Keratinocyte (primary cell): ENCODE measurements around the gene ZNF891.

Experiments
- EZH2 ChIP-seq: IDR thresholded peaks from one replicate; pipeline ENCODE4 v1.6.1; 2012; ENCODE audit warnings: inconsistent platforms, mild to moderate bottlenecking, low read length, moderate library complexity
- TF ChIP-seq, protein P1 (sequence below), 3 experiments: IDR thresholded peaks in 1 of 3; conservative IDR thresholded peaks in 1 of 3; optimal IDR thresholded peaks in 1 of 3; 2 replicates in 2 of 3; 3 replicates in 1 of 3; pipeline versions ENCODE3 to v1.5.1; 2011; ENCODE audit warnings: low read length in 3 of 3, mild to moderate bottlenecking in 3 of 3, moderate library complexity in 2 of 3, control low read depth in 1 of 3, inconsistent platforms in 1 of 3; ENCODE audit not compliant: insufficient read depth in 2 of 3; ENCODE audit errors: extremely low read depth in 1 of 3

- TF ChIP-seq, protein P1, sequence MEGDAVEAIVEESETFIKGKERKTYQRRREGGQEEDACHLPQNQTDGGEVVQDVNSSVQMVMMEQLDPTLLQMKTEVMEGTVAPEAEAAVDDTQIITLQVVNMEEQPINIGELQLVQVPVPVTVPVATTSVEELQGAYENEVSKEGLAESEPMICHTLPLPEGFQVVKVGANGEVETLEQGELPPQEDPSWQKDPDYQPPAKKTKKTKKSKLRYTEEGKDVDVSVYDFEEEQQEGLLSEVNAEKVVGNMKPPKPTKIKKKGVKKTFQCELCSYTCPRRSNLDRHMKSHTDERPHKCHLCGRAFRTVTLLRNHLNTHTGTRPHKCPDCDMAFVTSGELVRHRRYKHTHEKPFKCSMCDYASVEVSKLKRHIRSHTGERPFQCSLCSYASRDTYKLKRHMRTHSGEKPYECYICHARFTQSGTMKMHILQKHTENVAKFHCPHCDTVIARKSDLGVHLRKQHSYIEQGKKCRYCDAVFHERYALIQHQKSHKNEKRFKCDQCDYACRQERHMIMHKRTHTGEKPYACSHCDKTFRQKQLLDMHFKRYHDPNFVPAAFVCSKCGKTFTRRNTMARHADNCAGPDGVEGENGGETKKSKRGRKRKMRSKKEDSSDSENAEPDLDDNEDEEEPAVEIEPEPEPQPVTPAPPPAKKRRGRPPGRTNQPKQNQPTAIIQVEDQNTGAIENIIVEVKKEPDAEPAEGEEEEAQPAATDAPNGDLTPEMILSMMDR (optimal IDR thresholded peaks at IDR 0.05 in 1 of 3, IDR thresholded peaks at IDR 0.05 in 1 of 3, conservative IDR thresholded peaks at IDR 0.05 in 1 of 3; ENCODE audit: extremely low read depth in 1 of 3, insufficient read depth in 2 of 3, low read length in 3 of 3) = peak in 1 of 3 experiments; percentile 0
- no peak for TF ChIP-seq EZH2
Observed at GRCh38 chr12:133080026-133080367, 50.1 kb downstream of the ZNF891 start.
